Thyroid gland (tissue), 4 donors: Measurements from ENCODE around the gene SH3RF3. TPM values are rescaled to one million over a fixed set of nuclear protein-coding genes. Genes with fewer than 3 reads are reported as not detected.

Experiments used
- DNase-seq, 2 donors: peaks; one replicate each; pipeline ENCODE4 v3.0.0-alpha.2; 2019
- H3K27ac ChIP-seq, 3 donors: fragments of 200-600 bp; sonication (generic); 1 replicate in 2 of 3; 2 replicates in 1 of 3; pipeline ENCODE4 v1.5.1; 2016 to 2019; ENCODE audit warnings: mild to moderate bottlenecking in 1 of 3, moderate library complexity in 1 of 3
- H3K27me3 ChIP-seq: fragments of 200-600 bp; sonication (generic); one replicate; pipeline ENCODE4 v1.5.1; 2019
- H3K36me3 ChIP-seq, 2 donors: fragments of 200-600 bp; sonication (generic); one replicate each; pipeline ENCODE4 v1.5.1; 2016 to 2019
- H3K4me1 ChIP-seq, 2 donors: fragments of 200-600 bp; sonication (generic); one replicate each; pipeline ENCODE4 v1.5.1; 2017 to 2019
- H3K4me3 ChIP-seq, 3 donors: fragments of 200-600 bp; sonication (generic); replicated peaks in 1 of 3; 1 replicate in 2 of 3; 2 replicates in 1 of 3; pipeline ENCODE4 v1.5.1; 2016; ENCODE audit warnings: mild to moderate bottlenecking in 1 of 3
- H3K9me3 ChIP-seq: fragments of 200-600 bp; sonication (generic); one replicate; pipeline ENCODE4 v1.5.1; 2017
- CTCF ChIP-seq, 6 experiments: fragments of 200-600 bp in 3 of 6; fragments of 450-650 bp in 3 of 6; sonication (generic) in 3 of 6; IDR thresholded peaks; one replicate each; pipeline ENCODE4 v1.5.1; 2016 to 2019; ENCODE audit warnings: antibody characterized with exemption in 6 of 6, mild to moderate bottlenecking in 2 of 6, inconsistent platforms in 1 of 6, moderate library complexity in 1 of 6
- POLR2A ChIP-seq, 2 donors: fragments of 450-650 bp; IDR thresholded peaks; one replicate each; pipeline ENCODE4 v1.6.1; 2017; ENCODE audit warnings: antibody characterized with exemption in 2 of 2, mild to moderate bottlenecking in 2 of 2, moderate library complexity in 1 of 2
- WGBS, 2 donors: methylation state at CpG; one replicate each; pipeline ENCODE4 v1.1.5; 2017; 5-methylcytosine and 5-hydroxymethylcytosine counted together
- intact Hi-C: fragments of 100-400 bp; cut with DNase I; formaldehyde crosslinking; loops from one replicate; pipeline ENCODE4 v1.15.1; 2023
- total RNA-seq, 4 donors: library from RNA; depleted of rRNA; stranded (reverse); fragments of >200 nt; gene quantifications; one replicate each; pipeline ENCODE4 v1.2.3, GENCODE V29; 2016

SH3RF3 gene
- total RNA-seq, 4 donors from 2014 or later, result 2.1 to 7.4 (median 2.8) TPM

- H3K27ac ChIP-seq, result no peak overlapping the region
- no peak for DNase-seq
- TF ChIP-seq CTCF (IDR thresholded peaks at IDR 0.05) (no peak), POLR2A (IDR thresholded peaks at IDR 0.05) (no peak)
- H3K4me3 ChIP-seq, result no peak overlapping the region
- WGBS, 2 donors, result 82 to 90% methylated on average over 4 of the region's 4 CpGs
- intact Hi-C loops, result no loop called here
- H3K27me3 ChIP-seq, result no peaks in the 10 kb centered on the region
- H3K4me1 ChIP-seq, result no peaks in the 10 kb centered on the region
- H3K36me3 ChIP-seq, result no peaks in the 10 kb centered on the region
- no peaks in the 10 kb centered on the region for H3K9me3 ChIP-seq
These were observed 45.2 kb upstream of the SH3RF3 start for GRCh38 chr2:109083771-109084170.

DNA sequence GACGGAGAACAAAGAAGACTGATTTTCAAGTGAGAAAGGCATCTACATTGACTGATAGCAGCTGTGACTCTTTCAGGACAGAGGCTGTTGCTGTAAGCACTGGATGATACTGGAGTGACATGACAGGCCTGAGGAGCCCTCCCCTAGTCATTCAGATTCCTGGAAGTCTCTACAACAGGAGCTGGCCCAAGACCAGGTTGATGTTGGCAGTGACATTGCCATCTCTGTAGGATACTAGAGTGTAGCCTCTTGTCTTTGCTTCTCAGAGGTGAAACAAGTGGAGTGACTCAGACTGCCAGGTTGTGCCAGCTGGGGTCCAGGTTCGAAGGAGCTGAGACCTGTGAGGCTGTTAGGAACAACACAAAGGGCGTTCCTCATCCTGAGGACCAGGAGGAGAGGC is 44.7 kb upstream of the SH3RF3 start:
- Histone ChIP-seq H3K4me1 (no peaks in the 10 kb centered on the region), H3K27ac (no peak overlapping the region), H3K27me3 (no peaks in the 10 kb centered on the region), H3K4me3 (no peak overlapping the region), H3K36me3 (no peaks in the 10 kb centered on the region), H3K9me3 (no peaks in the 10 kb centered on the region)
- intact Hi-C loops, result no loop called here
- 70% methylated on average over 3 of the region's 3 CpGs for WGBS, 2 donors
- peak; percentile 16 to 17 for DNase-seq
- TF ChIP-seq CTCF (IDR thresholded peaks at IDR 0.05), result no peak
- no peak for TF ChIP-seq POLR2A (IDR thresholded peaks at IDR 0.05)

GRCh38 chr2:109085912-109086742 is 42.9 kb upstream of the SH3RF3 start:
- Histone ChIP-seq H3K27me3 (no peaks in the 10 kb centered on the region), H3K9me3 (no peaks in the 10 kb centered on the region), H3K27ac (no peak overlapping the region), H3K4me3 (no peak overlapping the region), H3K36me3 (no peaks in the 10 kb centered on the region), H3K4me1 (no peaks in the 10 kb centered on the region)
- DNase-seq, result no peak
- intact Hi-C loops, result no loop called here
- TF ChIP-seq CTCF (IDR thresholded peaks at IDR 0.05) (no peak), POLR2A (IDR thresholded peaks at IDR 0.05) (no peak)
- WGBS, 2 donors, result 84 to 87% methylated on average over 9 to 11 of the region's 11 CpGs

- DNase-seq, result no peak
- Histone ChIP-seq H3K4me3 (no peak overlapping the region), H3K9me3 (no peaks in the 10 kb centered on the region), H3K27ac (no peak overlapping the region), H3K27me3 (no peaks in the 10 kb centered on the region), H3K36me3 (no peaks in the 10 kb centered on the region), H3K4me1 (no peaks in the 10 kb centered on the region)
- TF ChIP-seq POLR2A (IDR thresholded peaks at IDR 0.05) (no peak), CTCF (IDR thresholded peaks at IDR 0.05) (no peak)
- 89 to 94% methylated on average over 2 of the region's 2 CpGs for WGBS, 2 donors
- intact Hi-C loops, result no loop called here
These were observed 42.3 kb upstream of the SH3RF3 start for GRCh38 chr2:109086743-109087020.

DNA sequence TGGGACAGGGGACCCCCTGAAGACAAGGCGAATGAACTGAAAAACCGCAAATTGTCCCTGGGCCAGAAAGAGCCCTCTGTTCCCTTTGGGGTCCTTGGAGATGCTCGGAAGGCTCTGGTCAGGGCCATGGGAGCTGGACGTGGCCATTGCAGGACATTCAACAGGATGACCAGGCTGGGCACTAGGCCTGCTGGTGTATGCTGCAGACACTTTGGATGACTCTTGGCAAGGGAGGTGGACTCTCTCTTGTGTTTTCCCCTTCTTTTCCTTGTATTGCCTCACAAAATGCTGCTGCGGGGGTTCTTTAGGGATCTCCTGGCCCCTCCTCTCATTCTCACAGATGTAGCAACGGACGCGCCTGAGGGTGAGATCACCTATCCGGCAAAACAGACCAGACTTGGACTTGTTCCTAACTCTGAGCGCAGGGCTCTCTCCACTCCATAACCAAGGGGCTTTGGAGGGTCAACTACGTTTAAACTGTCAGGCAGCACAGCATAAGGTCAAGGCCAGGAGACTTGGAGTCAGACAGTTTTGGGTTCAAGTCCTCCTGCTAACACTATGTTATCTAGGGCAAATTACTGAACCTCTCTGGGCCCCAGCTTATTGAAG is 41.8 kb upstream of the SH3RF3 start:
- WGBS, 2 donors, result 88 to 95% methylated on average over 11 of the region's 11 CpGs
- Histone ChIP-seq H3K36me3 (no peaks in the 10 kb centered on the region), H3K27ac (no peak overlapping the region), H3K9me3 (no peaks in the 10 kb centered on the region), H3K4me3 (no peak overlapping the region), H3K27me3 (no peaks in the 10 kb centered on the region), H3K4me1 (no peaks in the 10 kb centered on the region)
- TF ChIP-seq CTCF (IDR thresholded peaks at IDR 0.05) (no peak), POLR2A (IDR thresholded peaks at IDR 0.05) (no peak)
- no peak for DNase-seq
- intact Hi-C loops, result no loop called here
